ENCODE results near the gene ZNF385C. TPM values are rescaled to one million over a fixed set of nuclear protein-coding genes. Genes with fewer than 3 reads are reported as not detected.

The ZNF385C gene
- total RNA-seq, 1 donor from 2014 or later: not detected

- no peak for TF ChIP-seq CTCF (conservative IDR thresholded peaks at IDR 0.05; ENCODE audit: low read depth, low read length)
- no peak for DNase-seq (ENCODE audit: low read depth)
Measured at GRCh38 chr17:42047343-42047742, 50.9 kb downstream of the ZNF385C start.

GRCh38 chr17:42045719-42046118 is 52.6 kb downstream of the ZNF385C start:
- no peak for DNase-seq (ENCODE audit: low read depth)
- no peak overlapping the region for H3K4me3 ChIP-seq (ENCODE audit: low read depth, low read length)
- no peak for TF ChIP-seq CTCF (conservative IDR thresholded peaks at IDR 0.05; ENCODE audit: low read depth, low read length)

More at GRCh38 chr17:42047343-42047742, 50.9 kb downstream of the ZNF385C start:
- no peak overlapping the region for H3K4me3 ChIP-seq (ENCODE audit: low read depth, low read length)

GRCh38 chr17:42042598-42043319 is 55.5 kb downstream of the ZNF385C start:
- no peak overlapping the region for H3K4me3 ChIP-seq (ENCODE audit: low read depth, low read length)
- no peak for DNase-seq (ENCODE audit: low read depth)
- TF ChIP-seq CTCF (conservative IDR thresholded peaks at IDR 0.05; ENCODE audit: low read depth, low read length): no peak

- no peak overlapping the region for H3K4me3 ChIP-seq (ENCODE audit: low read depth, low read length)
- no peak for TF ChIP-seq CTCF (conservative IDR thresholded peaks at IDR 0.05; ENCODE audit: low read depth, low read length)
- no peak for DNase-seq (ENCODE audit: low read depth)
Measured at GRCh38 chr17:42041619-42042018, 56.7 kb downstream of the ZNF385C start.

DNA sequence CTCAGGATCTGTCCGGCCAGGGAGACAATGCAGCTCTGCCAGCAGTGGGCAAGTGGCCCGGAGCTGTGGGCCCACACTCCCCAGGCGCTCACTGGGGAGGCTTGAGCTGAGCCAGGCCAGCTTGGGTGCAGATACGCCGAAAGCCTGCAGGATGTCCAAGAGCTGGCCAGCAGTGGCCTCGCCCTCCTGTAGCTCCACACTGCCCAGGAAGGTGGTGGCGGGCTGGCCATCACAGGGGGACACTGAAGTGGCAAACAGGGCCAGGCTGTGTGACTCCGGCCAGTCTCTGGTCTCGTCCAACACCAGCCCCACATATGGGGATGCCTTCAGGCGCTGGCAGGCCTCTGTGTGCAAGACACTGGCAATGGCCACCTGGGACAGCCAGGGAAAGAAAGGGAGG is 57.5 kb downstream of the ZNF385C start:
- H3K4me3 ChIP-seq (ENCODE audit: low read depth, low read length): no peak overlapping the region
- DNase-seq (ENCODE audit: low read depth): no peak
- TF ChIP-seq CTCF (conservative IDR thresholded peaks at IDR 0.05; ENCODE audit: low read depth, low read length): no peak

GRCh38 chr17:42039794-42040763 is 58.2 kb downstream of the ZNF385C start:
- H3K4me3 ChIP-seq (ENCODE audit: low read depth, low read length): no peak overlapping the region
- no peak for TF ChIP-seq CTCF (conservative IDR thresholded peaks at IDR 0.05; ENCODE audit: low read depth, low read length)
- no peak for DNase-seq (ENCODE audit: low read depth)

All from epithelial cell of proximal tubule (primary cell).